HFFc6 (cell line): ENCODE results near the gene RNPS1. TPM values are rescaled to one million over a fixed set of nuclear protein-coding genes. Genes with fewer than 3 reads are reported as not detected.
A peak's percentile ranks its signal among the peaks of the same experiment; 100 is the strongest.

Experiments used
- DNase-seq: peaks from one replicate; pipeline ENCODE4 v3.0.0-alpha.2; 2018
- H3K27ac Mint-ChIP-seq: 2 replicates; pipeline ENCODE4 v1.8.0; 2020; ENCODE audit warnings: mild to moderate bottlenecking, mixed read lengths
- H3K27me3 Mint-ChIP-seq: 2 replicates; pipeline ENCODE4 v1.8.0; 2021; ENCODE audit warnings: mild to moderate bottlenecking, moderate library complexity, mixed read lengths; ENCODE audit not compliant: insufficient read depth
- H3K36me3 Mint-ChIP-seq: 2 replicates; pipeline ENCODE4 v1.8.0; 2021; ENCODE audit warnings: low read depth, mixed read lengths
- H3K4me1 Mint-ChIP-seq: 2 replicates; pipeline ENCODE4 v1.8.0; 2020; ENCODE audit warnings: low read depth, mixed read lengths
- H3K4me3 Mint-ChIP-seq: 2 replicates; pipeline ENCODE4 v1.8.0; 2020; ENCODE audit warnings: mild to moderate bottlenecking, moderate library complexity, mixed read lengths
- H3K9me3 Mint-ChIP-seq: 2 replicates; pipeline ENCODE4 v1.8.0; 2020; ENCODE audit warnings: mild to moderate bottlenecking, mixed read lengths
- total RNA-seq, 6 experiments: library from RNA; stranded (reverse); fragmentation: NEBNext Ultra II Directional; extraction: Animal tissue kit (Norgen Biotek cat#: 25700); gene quantifications; 2 replicates in 1 of 6; 3 replicates in 5 of 6; pipeline ENCODE4 v1.2.3, GENCODE V29; 2021
- TF ChIP-seq, protein P1 (sequence below): fragments of 200-600 bp; sonication (generic); IDR thresholded peaks from 2 replicates; pipeline ENCODE4 v1.5.0; 2021; ENCODE audit warnings: antibody characterized with exemption, mild to moderate bottlenecking

Gene RNPS1
- total RNA-seq, 6 experiments from 2014 or later = 127 to 163 (median 140) TPM

GRCh38 chr16:2282262-2282661 is 14.3 kb upstream of the RNPS1 start:
- no peak for DNase-seq
- H3K4me1 Mint-ChIP-seq = no peaks in the 10 kb centered on the region
- no peaks in the 10 kb centered on the region for H3K36me3 Mint-ChIP-seq
- TF ChIP-seq, protein P1, sequence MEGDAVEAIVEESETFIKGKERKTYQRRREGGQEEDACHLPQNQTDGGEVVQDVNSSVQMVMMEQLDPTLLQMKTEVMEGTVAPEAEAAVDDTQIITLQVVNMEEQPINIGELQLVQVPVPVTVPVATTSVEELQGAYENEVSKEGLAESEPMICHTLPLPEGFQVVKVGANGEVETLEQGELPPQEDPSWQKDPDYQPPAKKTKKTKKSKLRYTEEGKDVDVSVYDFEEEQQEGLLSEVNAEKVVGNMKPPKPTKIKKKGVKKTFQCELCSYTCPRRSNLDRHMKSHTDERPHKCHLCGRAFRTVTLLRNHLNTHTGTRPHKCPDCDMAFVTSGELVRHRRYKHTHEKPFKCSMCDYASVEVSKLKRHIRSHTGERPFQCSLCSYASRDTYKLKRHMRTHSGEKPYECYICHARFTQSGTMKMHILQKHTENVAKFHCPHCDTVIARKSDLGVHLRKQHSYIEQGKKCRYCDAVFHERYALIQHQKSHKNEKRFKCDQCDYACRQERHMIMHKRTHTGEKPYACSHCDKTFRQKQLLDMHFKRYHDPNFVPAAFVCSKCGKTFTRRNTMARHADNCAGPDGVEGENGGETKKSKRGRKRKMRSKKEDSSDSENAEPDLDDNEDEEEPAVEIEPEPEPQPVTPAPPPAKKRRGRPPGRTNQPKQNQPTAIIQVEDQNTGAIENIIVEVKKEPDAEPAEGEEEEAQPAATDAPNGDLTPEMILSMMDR = no peak
- no peak overlapping the region for H3K4me3 Mint-ChIP-seq
- no peak overlapping the region for H3K27ac Mint-ChIP-seq
- H3K9me3 Mint-ChIP-seq = no peaks in the 10 kb centered on the region
- H3K27me3 Mint-ChIP-seq = peaks cover 25% of the 10 kb centered on the region

GRCh38 chr16:2280981-2281542 is 13.1 kb upstream of the RNPS1 start:
- no peak overlapping the region for H3K27ac Mint-ChIP-seq
- H3K27me3 Mint-ChIP-seq = peaks cover 25% of the 10 kb centered on the region
- H3K9me3 Mint-ChIP-seq = no peaks in the 10 kb centered on the region
- no peak overlapping the region for H3K4me3 Mint-ChIP-seq
- no peaks in the 10 kb centered on the region for H3K36me3 Mint-ChIP-seq
- TF ChIP-seq, protein P1 = no peak
- no peaks in the 10 kb centered on the region for H3K4me1 Mint-ChIP-seq
- DNase-seq = no peak

GRCh38 chr16:2280461-2280860 is 12.5 kb upstream of the RNPS1 start:
- no peaks in the 10 kb centered on the region for H3K4me1 Mint-ChIP-seq
- TF ChIP-seq, protein P1 = no peak

GRCh38 chr16:2278956-2279800 is 11.3 kb upstream of the RNPS1 start:
- DNase-seq = no peak
- TF ChIP-seq, protein P1 = no peak
- H3K27ac Mint-ChIP-seq = no peak overlapping the region
- H3K9me3 Mint-ChIP-seq = no peaks in the 10 kb centered on the region
- H3K4me1 Mint-ChIP-seq = no peaks in the 10 kb centered on the region
- H3K27me3 Mint-ChIP-seq = peaks cover 25% of the 10 kb centered on the region
- H3K36me3 Mint-ChIP-seq = no peaks in the 10 kb centered on the region
- H3K4me3 Mint-ChIP-seq = no peak overlapping the region

More at GRCh38 chr16:2280461-2280860, 12.5 kb upstream of the RNPS1 start:
- Mint-ChIP-seq H3K27ac (no peak overlapping the region), H3K4me3 (no peak overlapping the region), H3K36me3 (no peaks in the 10 kb centered on the region), H3K9me3 (no peaks in the 10 kb centered on the region), H3K27me3 (peaks cover 25% of the 10 kb centered on the region)
- no peak for DNase-seq

GRCh38 chr16:2278272-2278608 is 10.3 kb upstream of the RNPS1 start:
- Mint-ChIP-seq H3K27me3 (peaks cover 25% of the 10 kb centered on the region), H3K27ac (no peak overlapping the region), H3K36me3 (no peaks in the 10 kb centered on the region)

More at GRCh38 chr16:2278272-2278608, 10.3 kb upstream of the RNPS1 start:
- no peak for DNase-seq
- H3K4me3 Mint-ChIP-seq = no peak overlapping the region
- no peaks in the 10 kb centered on the region for H3K4me1 Mint-ChIP-seq
- no peaks in the 10 kb centered on the region for H3K9me3 Mint-ChIP-seq
- TF ChIP-seq, protein P1 = peak; percentile 20; the same call in 1 of the 2 replicates
